ENCODE results near the gene MRGPRF. TPM values are rescaled to one million over a fixed set of nuclear protein-coding genes. Genes with fewer than 3 reads are reported as not detected.

Gene MRGPRF
- polyA plus RNA-seq, 1 donor from 2014 or later = not detected

DNA sequence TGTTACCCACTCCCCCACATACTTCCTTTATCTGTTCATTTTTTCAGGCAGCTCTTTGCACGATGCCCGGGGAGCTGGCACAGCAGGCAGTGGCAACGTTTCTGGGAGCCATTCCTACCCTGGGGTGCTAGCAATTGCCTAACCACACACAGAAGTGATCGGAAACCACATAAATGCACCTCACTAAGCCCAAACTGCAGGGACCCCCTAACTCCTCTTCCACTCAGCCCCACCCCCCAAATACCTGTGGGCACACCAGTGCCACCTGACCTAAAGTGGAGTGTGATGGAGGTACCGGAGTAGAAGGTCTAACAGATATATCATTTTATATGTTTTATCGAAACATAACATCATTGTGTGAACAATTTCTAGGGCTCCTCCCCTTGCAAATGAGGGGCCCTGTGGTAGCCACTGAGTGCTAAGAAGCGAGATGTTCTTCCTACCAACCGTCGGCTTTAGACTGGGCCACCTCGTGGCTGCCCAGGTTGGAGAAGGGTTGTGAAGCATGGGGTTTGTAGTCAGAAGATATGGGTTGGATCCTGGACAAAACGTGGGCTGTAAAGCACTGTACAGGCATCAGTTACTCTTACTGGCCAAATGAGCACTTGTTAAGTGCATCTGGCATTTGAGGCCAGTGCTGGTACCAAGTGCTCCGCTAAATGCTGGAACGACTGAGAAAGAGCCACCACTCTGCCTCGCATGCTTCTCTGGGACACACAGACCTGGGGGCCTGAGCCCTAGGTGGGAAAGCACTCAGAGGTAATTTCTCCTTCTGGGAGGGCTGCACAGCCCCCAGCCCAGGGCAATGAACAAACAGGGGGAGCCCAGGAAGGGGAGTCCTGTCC, 35.0 kb downstream of the MRGPRF start:
- TF ChIP-seq, protein P1, sequence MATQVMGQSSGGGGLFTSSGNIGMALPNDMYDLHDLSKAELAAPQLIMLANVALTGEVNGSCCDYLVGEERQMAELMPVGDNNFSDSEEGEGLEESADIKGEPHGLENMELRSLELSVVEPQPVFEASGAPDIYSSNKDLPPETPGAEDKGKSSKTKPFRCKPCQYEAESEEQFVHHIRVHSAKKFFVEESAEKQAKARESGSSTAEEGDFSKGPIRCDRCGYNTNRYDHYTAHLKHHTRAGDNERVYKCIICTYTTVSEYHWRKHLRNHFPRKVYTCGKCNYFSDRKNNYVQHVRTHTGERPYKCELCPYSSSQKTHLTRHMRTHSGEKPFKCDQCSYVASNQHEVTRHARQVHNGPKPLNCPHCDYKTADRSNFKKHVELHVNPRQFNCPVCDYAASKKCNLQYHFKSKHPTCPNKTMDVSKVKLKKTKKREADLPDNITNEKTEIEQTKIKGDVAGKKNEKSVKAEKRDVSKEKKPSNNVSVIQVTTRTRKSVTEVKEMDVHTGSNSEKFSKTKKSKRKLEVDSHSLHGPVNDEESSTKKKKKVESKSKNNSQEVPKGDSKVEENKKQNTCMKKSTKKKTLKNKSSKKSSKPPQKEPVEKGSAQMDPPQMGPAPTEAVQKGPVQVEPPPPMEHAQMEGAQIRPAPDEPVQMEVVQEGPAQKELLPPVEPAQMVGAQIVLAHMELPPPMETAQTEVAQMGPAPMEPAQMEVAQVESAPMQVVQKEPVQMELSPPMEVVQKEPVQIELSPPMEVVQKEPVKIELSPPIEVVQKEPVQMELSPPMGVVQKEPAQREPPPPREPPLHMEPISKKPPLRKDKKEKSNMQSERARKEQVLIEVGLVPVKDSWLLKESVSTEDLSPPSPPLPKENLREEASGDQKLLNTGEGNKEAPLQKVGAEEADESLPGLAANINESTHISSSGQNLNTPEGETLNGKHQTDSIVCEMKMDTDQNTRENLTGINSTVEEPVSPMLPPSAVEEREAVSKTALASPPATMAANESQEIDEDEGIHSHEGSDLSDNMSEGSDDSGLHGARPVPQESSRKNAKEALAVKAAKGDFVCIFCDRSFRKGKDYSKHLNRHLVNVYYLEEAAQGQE (IDR thresholded peaks at IDR 0.05; ENCODE audit: borderline replicate concordance) = no peak
- TF ChIP-seq EP300 (conservative IDR thresholded peaks at IDR 0.05; ENCODE audit: poor library complexity, severe bottlenecking) (no peak), RAD21 (conservative IDR thresholded peaks at IDR 0.05) (no peak), MXI1 (conservative IDR thresholded peaks at IDR 0.05; ENCODE audit: poor library complexity, severe bottlenecking) (no peak), SMC3 (conservative IDR thresholded peaks at IDR 0.05; ENCODE audit: poor library complexity) (no peak), POLR2AphosphoS5 (IDR thresholded peaks at IDR 0.05) (no peak), TAF1 (IDR thresholded peaks at IDR 0.05; ENCODE audit: low read depth) (no peak), EZH2 (IDR thresholded peaks at IDR 0.05; ENCODE audit: borderline replicate concordance, insufficient read depth, low read length, poor library complexity, severe bottlenecking) (no peak)
- TF ChIP-seq, protein P2, sequence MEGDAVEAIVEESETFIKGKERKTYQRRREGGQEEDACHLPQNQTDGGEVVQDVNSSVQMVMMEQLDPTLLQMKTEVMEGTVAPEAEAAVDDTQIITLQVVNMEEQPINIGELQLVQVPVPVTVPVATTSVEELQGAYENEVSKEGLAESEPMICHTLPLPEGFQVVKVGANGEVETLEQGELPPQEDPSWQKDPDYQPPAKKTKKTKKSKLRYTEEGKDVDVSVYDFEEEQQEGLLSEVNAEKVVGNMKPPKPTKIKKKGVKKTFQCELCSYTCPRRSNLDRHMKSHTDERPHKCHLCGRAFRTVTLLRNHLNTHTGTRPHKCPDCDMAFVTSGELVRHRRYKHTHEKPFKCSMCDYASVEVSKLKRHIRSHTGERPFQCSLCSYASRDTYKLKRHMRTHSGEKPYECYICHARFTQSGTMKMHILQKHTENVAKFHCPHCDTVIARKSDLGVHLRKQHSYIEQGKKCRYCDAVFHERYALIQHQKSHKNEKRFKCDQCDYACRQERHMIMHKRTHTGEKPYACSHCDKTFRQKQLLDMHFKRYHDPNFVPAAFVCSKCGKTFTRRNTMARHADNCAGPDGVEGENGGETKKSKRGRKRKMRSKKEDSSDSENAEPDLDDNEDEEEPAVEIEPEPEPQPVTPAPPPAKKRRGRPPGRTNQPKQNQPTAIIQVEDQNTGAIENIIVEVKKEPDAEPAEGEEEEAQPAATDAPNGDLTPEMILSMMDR (IDR thresholded peaks at IDR 0.05; ENCODE audit: poor library complexity, severe bottlenecking) = no peak
- no peak overlapping the region for H3K27ac ChIP-seq (ENCODE audit: low read length)
- no peaks in the 10 kb centered on the region for H3K9me2 ChIP-seq (ENCODE audit: insufficient read depth, low read length)
- H3K4me2 ChIP-seq (ENCODE audit: low read length) = no peak overlapping the region
- no peaks in the 10 kb centered on the region for H3K36me3 ChIP-seq (ENCODE audit: insufficient read depth, low read length)
- peaks cover 3% of the 10 kb centered on the region for H3K9me3 ChIP-seq (ENCODE audit: low read length)
- no peaks in the 10 kb centered on the region for H4K20me1 ChIP-seq (ENCODE audit: insufficient read depth)
- H2AFZ ChIP-seq (ENCODE audit: low read depth, low read length) = no peak overlapping the region
- no peaks in the 10 kb centered on the region for H3K27me3 ChIP-seq (ENCODE audit: insufficient read depth, low read depth, low read length)
- H3K9ac ChIP-seq (ENCODE audit: low read length) = no peak overlapping the region
- no peaks in the 10 kb centered on the region for H3K79me2 ChIP-seq (replicated peaks; ENCODE audit: insufficient read depth, low read length)
- no peaks in the 10 kb centered on the region for H3F3A ChIP-seq (ENCODE audit: insufficient read depth, low read length, poor library complexity, severe bottlenecking)
- no peak overlapping the region for H3K4me3 ChIP-seq (ENCODE audit: low read length)

DNA sequence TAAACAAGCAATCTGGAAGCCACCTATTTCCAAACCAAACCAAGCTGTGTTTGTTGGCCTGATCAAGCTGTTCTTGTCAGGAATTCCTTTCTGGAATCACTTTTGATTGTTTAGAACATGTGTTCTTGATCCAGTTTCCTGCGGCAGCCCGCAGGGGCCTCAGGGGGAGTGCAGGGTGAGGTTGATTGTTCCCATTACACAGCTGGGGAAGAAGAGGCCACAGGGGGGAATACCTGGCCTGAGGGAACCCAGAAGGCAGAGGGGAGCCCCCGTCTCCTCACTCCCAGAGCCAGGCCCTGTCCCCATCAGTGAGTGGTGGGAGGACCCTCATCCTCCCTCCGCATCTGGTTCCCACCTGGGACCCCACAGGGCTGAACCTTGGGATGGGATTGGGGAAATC, 36.5 kb downstream of the MRGPRF start:
- Histone ChIP-seq H3K27ac (ENCODE audit: low read length) (no peak overlapping the region), H3K4me2 (ENCODE audit: low read length) (no peak overlapping the region)
- TF ChIP-seq EZH2 (IDR thresholded peaks at IDR 0.05; ENCODE audit: borderline replicate concordance, insufficient read depth, low read length, poor library complexity, severe bottlenecking) (no peak), EP300 (conservative IDR thresholded peaks at IDR 0.05; ENCODE audit: poor library complexity, severe bottlenecking) (no peak), RAD21 (conservative IDR thresholded peaks at IDR 0.05) (no peak), SMC3 (conservative IDR thresholded peaks at IDR 0.05; ENCODE audit: poor library complexity) (no peak), MXI1 (conservative IDR thresholded peaks at IDR 0.05; ENCODE audit: poor library complexity, severe bottlenecking) (no peak), TAF1 (IDR thresholded peaks at IDR 0.05; ENCODE audit: low read depth) (no peak), POLR2AphosphoS5 (IDR thresholded peaks at IDR 0.05) (no peak)
- TF ChIP-seq, protein P1 (IDR thresholded peaks at IDR 0.05; ENCODE audit: borderline replicate concordance) = no peak
- TF ChIP-seq, protein P2 (IDR thresholded peaks at IDR 0.05; ENCODE audit: poor library complexity, severe bottlenecking) = no peak

More for the DNA sequence above, 36.5 kb downstream of the MRGPRF start:
- H3K9me2 ChIP-seq (ENCODE audit: insufficient read depth, low read length) = no peaks in the 10 kb centered on the region
- no peaks in the 10 kb centered on the region for H3K79me2 ChIP-seq (replicated peaks; ENCODE audit: insufficient read depth, low read length)
- no peak overlapping the region for H3K4me3 ChIP-seq (ENCODE audit: low read length)
- no peaks in the 10 kb centered on the region for H3K9me3 ChIP-seq (ENCODE audit: low read length)
- H3F3A ChIP-seq (ENCODE audit: insufficient read depth, low read length, poor library complexity, severe bottlenecking) = no peaks in the 10 kb centered on the region
- H3K27me3 ChIP-seq (ENCODE audit: insufficient read depth, low read depth, low read length) = no peaks in the 10 kb centered on the region
- no peaks in the 10 kb centered on the region for H4K20me1 ChIP-seq (ENCODE audit: insufficient read depth)
- no peak overlapping the region for H3K9ac ChIP-seq (ENCODE audit: low read length)
- H3K36me3 ChIP-seq (ENCODE audit: insufficient read depth, low read length) = no peaks in the 10 kb centered on the region
- H2AFZ ChIP-seq (ENCODE audit: low read depth, low read length) = no peak overlapping the region

Measured in neural cell (in vitro differentiated cells).